ENCODE data around the gene SLC22A2.

DNA sequence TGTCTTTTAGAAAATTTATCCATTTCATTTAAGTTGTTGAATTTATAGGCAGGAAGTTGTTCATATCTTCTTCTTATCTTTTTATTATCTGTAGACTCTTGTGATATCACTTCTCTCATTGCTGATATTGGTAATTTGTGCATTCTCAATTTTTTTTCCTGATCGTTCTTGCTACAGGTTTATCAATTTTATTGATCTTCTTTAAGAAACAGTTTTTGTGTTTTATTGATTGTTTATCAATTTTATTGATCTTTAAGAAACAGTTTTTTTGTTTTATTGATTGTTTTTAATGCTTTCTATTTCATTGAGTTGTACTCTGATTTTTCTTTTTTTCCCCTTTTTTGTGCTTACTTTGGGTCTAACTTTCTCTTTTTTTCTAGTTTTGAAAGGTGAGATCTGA is 23.8 kb upstream of the SLC22A2 start:
- TF ChIP-seq ZKSCAN1 (IDR thresholded peaks at IDR 0.05; ENCODE audit: low read length) (no peak), BORCS8-MEF2B (CRISPR knock-in tag; IDR thresholded peaks at IDR 0.05) (no peak), SATB2 (CRISPR knock-in tag; IDR thresholded peaks at IDR 0.05) (no peak), ZNF274 (CRISPR knock-in tag; IDR thresholded peaks at IDR 0.05) (no peak), TARDBP (CRISPR knock-in tag; IDR thresholded peaks at IDR 0.05) (no peak)
- TF ChIP-seq, protein P1, sequence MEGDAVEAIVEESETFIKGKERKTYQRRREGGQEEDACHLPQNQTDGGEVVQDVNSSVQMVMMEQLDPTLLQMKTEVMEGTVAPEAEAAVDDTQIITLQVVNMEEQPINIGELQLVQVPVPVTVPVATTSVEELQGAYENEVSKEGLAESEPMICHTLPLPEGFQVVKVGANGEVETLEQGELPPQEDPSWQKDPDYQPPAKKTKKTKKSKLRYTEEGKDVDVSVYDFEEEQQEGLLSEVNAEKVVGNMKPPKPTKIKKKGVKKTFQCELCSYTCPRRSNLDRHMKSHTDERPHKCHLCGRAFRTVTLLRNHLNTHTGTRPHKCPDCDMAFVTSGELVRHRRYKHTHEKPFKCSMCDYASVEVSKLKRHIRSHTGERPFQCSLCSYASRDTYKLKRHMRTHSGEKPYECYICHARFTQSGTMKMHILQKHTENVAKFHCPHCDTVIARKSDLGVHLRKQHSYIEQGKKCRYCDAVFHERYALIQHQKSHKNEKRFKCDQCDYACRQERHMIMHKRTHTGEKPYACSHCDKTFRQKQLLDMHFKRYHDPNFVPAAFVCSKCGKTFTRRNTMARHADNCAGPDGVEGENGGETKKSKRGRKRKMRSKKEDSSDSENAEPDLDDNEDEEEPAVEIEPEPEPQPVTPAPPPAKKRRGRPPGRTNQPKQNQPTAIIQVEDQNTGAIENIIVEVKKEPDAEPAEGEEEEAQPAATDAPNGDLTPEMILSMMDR (CRISPR knock-in tag; IDR thresholded peaks at IDR 0.05), result no peak

Measured in HepG2 (cell line).